GM12878 (cell line): Measurements from ENCODE around the gene SEL1L2. TPM values are rescaled to one million over a fixed set of nuclear protein-coding genes. Genes with fewer than 3 reads are reported as not detected.

Source experiments
- ATAC-seq: fragments of 200-7000 bp; cut with Tn5 transposase; 3 replicates; pipeline ENCODE4 v1.9.1; 2020; ENCODE audit warnings: mild to moderate bottlenecking, moderate library complexity
- BruUV-seq: library from RNA; stranded (reverse); fragments of 400-500 nt; replicated peaks from 2 replicates; lab custom pipeline; 2021; lab: Mats Ljungman, UMichigan
- CTCF ChIA-PET: fragments of 300-600 bp; sonication (Branson Sonifier 250); formaldehyde crosslinking; extraction: SDS; loops from one replicate; lab custom pipeline; 2021; ENCODE audit warnings: inconsistent platforms; lab: Yijun Ruan, JAX
- POLR2A ChIA-PET: fragments of 350-600 bp; formaldehyde crosslinking; extraction: SDS; loops from one replicate; lab custom pipeline; 2021; ENCODE audit warnings: inconsistent platforms; lab: Charles Lee
- RAD21 ChIA-PET: fragments of 300-600 bp; sonication (Branson Sonifier 250); formaldehyde crosslinking; loops from one replicate; lab custom pipeline; 2023; ENCODE audit warnings: antibody characterized with exemption; ENCODE audit not compliant: unreplicated experiment; lab: Charles Lee
- SMC1A ChIA-PET: fragments of 300-600 bp; sonication (Branson Sonifier 250); formaldehyde crosslinking; loops from one replicate; lab custom pipeline; 2023; ENCODE audit not compliant: unreplicated experiment, uncharacterized antibody; lab: Charles Lee
- DNase-seq: peaks from one replicate; pipeline ENCODE4 v3.0.0-alpha.2; 2011; ENCODE audit warnings: low read depth, low spot score
- FAIRE-seq: peaks from 3 replicates; lab custom pipeline; 2011; peaks lifted over from hg19 to GRCh38; lab: Jason Lieb, UNC
- H2AFZ ChIP-seq: 2 replicates; pipeline ENCODE4 v1.6.0; 2011; ENCODE audit warnings: low read depth, low read length, control low read depth; ENCODE audit not compliant: control insufficient read depth
- H3K27ac ChIP-seq: 2 replicates; pipeline ENCODE4 v1.5.1; 2011; ENCODE audit warnings: control low read depth; ENCODE audit not compliant: control insufficient read depth, insufficient read depth
- H3K27me3 ChIP-seq, 2 experiments: replicated peaks in 1 of 2; 2 replicates each; pipeline versions ENCODE4 v1.6.0 to v1.6.1; 2011; ENCODE audit warnings: low read length in 1 of 2; ENCODE audit not compliant: control insufficient read depth in 2 of 2, insufficient read depth in 2 of 2
- H3K36me3 ChIP-seq, 2 experiments: 2 replicates each; pipeline ENCODE4 v1.5.1; 2011; ENCODE audit warnings: low read length in 1 of 2; ENCODE audit not compliant: control insufficient read depth in 2 of 2, insufficient read depth in 2 of 2
- H3K4me1 ChIP-seq: 2 replicates; pipeline ENCODE4 v1.6.1; 2011; ENCODE audit warnings: mild to moderate bottlenecking, low read length, moderate library complexity, mixed read lengths; ENCODE audit not compliant: control insufficient read depth, insufficient read depth
- H3K4me2 ChIP-seq: 2 replicates; pipeline ENCODE4 v1.6.0; 2011; ENCODE audit warnings: control low read depth; ENCODE audit not compliant: control insufficient read depth, insufficient read depth
- H3K4me3 ChIP-seq: fragments of 200-600 bp; sonication (generic); 2 replicates; pipeline ENCODE4 v1.5.1; 2016
- H3K79me2 ChIP-seq: 2 replicates; pipeline ENCODE4 v1.6.0; 2011; ENCODE audit warnings: low read length; ENCODE audit not compliant: control insufficient read depth, insufficient read depth
- H3K9ac ChIP-seq: 2 replicates; pipeline ENCODE4 v1.8.0; 2011; ENCODE audit warnings: low read length, control low read depth, mixed read lengths; ENCODE audit not compliant: control insufficient read depth, insufficient read depth
- H3K9me3 ChIP-seq: replicated peaks from 3 replicates; pipeline ENCODE4 v1.5.1; 2011; ENCODE audit warnings: mild to moderate bottlenecking, low read length; ENCODE audit not compliant: control insufficient read depth, insufficient read depth
- H4K20me1 ChIP-seq: 2 replicates; pipeline ENCODE4 v1.6.0; 2011; ENCODE audit not compliant: control insufficient read depth, insufficient read depth
- ASH2L ChIP-seq: fragments of 300-600, 200-600 bp; sonication (generic); IDR thresholded peaks from 2 replicates; pipeline ENCODE4 v1.6.1; 2017; ENCODE audit warnings: low read depth, mild to moderate bottlenecking, borderline replicate concordance
- BMI1 ChIP-seq: fragments of 450-650 bp; IDR thresholded peaks from 2 replicates; pipeline ENCODE4 v1.6.1; 2016; ENCODE audit warnings: mild to moderate bottlenecking, moderate library complexity, borderline replicate concordance
- CREB1 ChIP-seq: IDR thresholded peaks from 2 replicates; pipeline ENCODE4 v1.6.1; 2012; ENCODE audit warnings: low read depth, mild to moderate bottlenecking, inconsistent platforms
- EZH2 ChIP-seq: IDR thresholded peaks from 2 replicates; pipeline ENCODE4 v1.6.1; 2012; ENCODE audit warnings: low read depth, mild to moderate bottlenecking, control low read depth, inconsistent platforms, low read length, borderline replicate concordance; ENCODE audit not compliant: control insufficient read depth
- GABPA ChIP-seq: IDR thresholded peaks from 2 replicates; pipeline ENCODE4 v1.6.1; 2014; ENCODE audit warnings: antibody characterized with exemption, low read depth, mild to moderate bottlenecking, inconsistent platforms
- NBN ChIP-seq: fragments of 450-650 bp; IDR thresholded peaks from 2 replicates; pipeline ENCODE4 v1.6.1; 2016
- NFYB ChIP-seq: IDR thresholded peaks from 2 replicates; pipeline ENCODE4 v1.6.1; 2011; ENCODE audit warnings: low read depth, mild to moderate bottlenecking, low read length, improper control_type of control experiment, moderate library complexity; ENCODE audit not compliant: insufficient read depth
- PAX5 ChIP-seq: IDR thresholded peaks from 2 replicates; pipeline ENCODE4 v1.6.1; 2011; ENCODE audit warnings: low read depth, low read length, borderline replicate concordance
- PAX8 ChIP-seq: fragments of 450-650 bp; IDR thresholded peaks from 2 replicates; pipeline ENCODE4 v1.6.1; 2017; ENCODE audit warnings: mild to moderate bottlenecking, moderate library complexity
- RFX5 ChIP-seq: IDR thresholded peaks from 2 replicates; pipeline ENCODE4 v1.6.1; 2011; ENCODE audit warnings: low read depth, low read length, improper control_type of control experiment
- SMAD5 ChIP-seq: IDR thresholded peaks from 2 replicates; pipeline ENCODE4 v1.6.1; 2016; ENCODE audit warnings: antibody characterized with exemption, low read depth
- SUZ12 ChIP-seq: fragments of 200-600 bp; sonication (generic); IDR thresholded peaks from one replicate; pipeline ENCODE4 v1.6.1; 2018; ENCODE audit warnings: antibody characterized with exemption, mild to moderate bottlenecking; ENCODE audit not compliant: unreplicated experiment
- in situ Hi-C: fragments of 300-500 bp; cut with MboI; formaldehyde crosslinking; loops from 9 replicates; pipeline ENCODE4 v1.14.3; 2018; ENCODE audit warnings: mixed read lengths
- intact Hi-C: fragments of 100-400 bp; cut with micrococcal nuclease; formaldehyde crosslinking; loops from one replicate; pipeline ENCODE4 v1.14.2; 2022; ENCODE audit not compliant: unreplicated experiment
- polyA plus RNA-seq, 11 experiments: library from polyadenylated mRNA; depleted of rRNA in 4 of 11; unstranded in 6 of 11; stranded (reverse) in 5 of 11; fragments of >200 nt; fragmentation: Nextera tagmentation in 4 of 11; fragmentation: Illumina TruSeq in 1 of 11; extraction: Ambion mirVana in 4 of 11; extraction: Trizol in 1 of 11; gene quantifications; 1 replicate in 1 of 11; 2 replicates in 10 of 11; pipeline versions ENCODE4 v1.2.1 to v1.2.3, GENCODE V29; 2011 to 2016; ENCODE audit warnings: inconsistent platforms in 2 of 11, missing spikeins in 2 of 11, low read depth in 1 of 11
- total RNA-seq, 4 experiments: library from RNA; depleted of rRNA in 3 of 4; stranded (reverse); fragments of >200 nt in 3 of 4; fragmentation: Illumina TruSeq in 1 of 4; extraction: Trizol in 1 of 4; gene quantifications; 2 replicates each; pipeline versions ENCODE4 v1.2.1 to v1.2.3, GENCODE V29; 2013 to 2021
- TF ChIP-seq, protein P1 (sequence below): fragments of 450-650 bp; formaldehyde crosslinking; IDR thresholded peaks from 2 replicates; pipeline ENCODE4 v1.5.0; 2022; ENCODE audit warnings: mild to moderate bottlenecking, missing genetic modification characterization

The SEL1L2 gene
- total and polyA plus RNA-seq, 10 of the 15 experiments (the other 5 are each of a cell fraction or from before 2014, with no cell fraction given) = not detected

DNA sequence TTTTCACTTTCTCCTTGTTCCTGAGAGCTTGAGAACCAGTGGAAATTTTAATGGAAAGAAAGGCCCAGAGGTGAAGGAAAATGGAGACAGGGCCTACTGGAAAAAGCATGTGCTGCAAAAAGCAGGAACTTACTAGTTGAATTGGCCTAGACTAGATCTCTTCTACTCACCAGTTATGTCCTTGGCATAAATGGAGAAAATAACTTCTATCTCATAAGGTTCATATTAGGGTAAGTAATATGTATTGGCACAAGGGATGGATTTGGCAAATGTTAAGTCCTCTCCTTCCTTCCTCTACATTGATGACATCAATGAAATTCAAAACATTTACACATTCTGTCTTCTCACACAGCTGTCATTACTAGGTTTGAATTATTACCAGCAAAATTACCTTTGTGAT lies 131.5 kb downstream of the SEL1L2 start:
- Histone ChIP-seq H3K36me3 (no peaks in the 10 kb centered on the region), H3K4me1 (no peaks in the 10 kb centered on the region), H3K27me3 (no peaks in the 10 kb centered on the region), H3K4me3 (no peak overlapping the region), H3K9ac (no peak overlapping the region), H3K4me2 (no peak overlapping the region)
- ChIA-PET CTCF (no interaction called here), SMC1A (no interaction called here), RAD21 (no interaction called here)
- intact Hi-C loops (no loop called here), in situ Hi-C loops (no loop called here)
- no peak for FAIRE-seq
- BruUV-seq = no TSS peak
- no peak for ATAC-seq
- TF ChIP-seq BMI1 = no peak
- TF ChIP-seq SUZ12 = no peak
- no peak for TF ChIP-seq PAX5
- no peak for TF ChIP-seq SMAD5
- no peak for TF ChIP-seq NBN
- TF ChIP-seq GABPA = no peak
- no peak for TF ChIP-seq ASH2L
- TF ChIP-seq PAX8 = no peak
- no peak for TF ChIP-seq CREB1
- TF ChIP-seq EZH2 = no peak
- no peak for TF ChIP-seq NFYB
- TF ChIP-seq, protein P1, sequence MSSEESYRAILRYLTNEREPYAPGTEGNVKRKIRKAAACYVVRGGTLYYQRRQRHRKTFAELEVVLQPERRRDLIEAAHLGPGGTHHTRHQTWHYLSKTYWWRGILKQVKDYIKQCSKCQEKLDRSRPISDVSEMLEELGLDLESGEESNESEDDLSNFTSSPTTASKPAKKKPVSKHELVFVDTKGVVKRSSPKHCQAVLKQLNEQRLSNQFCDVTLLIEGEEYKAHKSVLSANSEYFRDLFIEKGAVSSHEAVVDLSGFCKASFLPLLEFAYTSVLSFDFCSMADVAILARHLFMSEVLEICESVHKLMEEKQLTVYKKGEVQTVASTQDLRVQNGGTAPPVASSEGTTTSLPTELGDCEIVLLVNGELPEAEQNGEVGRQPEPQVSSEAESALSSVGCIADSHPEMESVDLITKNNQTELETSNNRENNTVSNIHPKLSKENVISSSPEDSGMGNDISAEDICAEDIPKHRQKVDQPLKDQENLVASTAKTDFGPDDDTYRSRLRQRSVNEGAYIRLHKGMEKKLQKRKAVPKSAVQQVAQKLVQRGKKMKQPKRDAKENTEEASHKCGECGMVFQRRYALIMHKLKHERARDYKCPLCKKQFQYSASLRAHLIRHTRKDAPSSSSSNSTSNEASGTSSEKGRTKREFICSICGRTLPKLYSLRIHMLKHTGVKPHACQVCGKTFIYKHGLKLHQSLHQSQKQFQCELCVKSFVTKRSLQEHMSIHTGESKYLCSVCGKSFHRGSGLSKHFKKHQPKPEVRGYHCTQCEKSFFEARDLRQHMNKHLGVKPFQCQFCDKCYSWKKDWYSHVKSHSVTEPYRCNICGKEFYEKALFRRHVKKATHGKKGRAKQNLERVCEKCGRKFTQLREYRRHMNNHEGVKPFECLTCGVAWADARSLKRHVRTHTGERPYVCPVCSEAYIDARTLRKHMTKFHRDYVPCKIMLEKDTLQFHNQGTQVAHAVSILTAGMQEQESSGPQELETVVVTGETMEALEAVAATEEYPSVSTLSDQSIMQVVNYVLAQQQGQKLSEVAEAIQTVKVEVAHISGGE (CRISPR knock-in tag) = no peak
- TF ChIP-seq RFX5 = no peak
- TF ChIP-seq, all 136 proteins: peak for 0
- no peak for DNase-seq
- POLR2A ChIA-PET = no interaction called here
- H3K79me2 ChIP-seq = no peaks in the 10 kb centered on the region
- no peaks in the 10 kb centered on the region for H4K20me1 ChIP-seq
- no peak overlapping the region for H2AFZ ChIP-seq
- no peaks in the 10 kb centered on the region for H3K9me3 ChIP-seq
- no peak overlapping the region for H3K27ac ChIP-seq
